LNCaP clone FGC (cell line): ENCODE data around the gene ERICH6B.
A peak's percentile ranks its signal among the peaks of the same experiment; 100 is the strongest.

Experiments used
- DNase-seq: peaks from one replicate; pipeline ENCODE4 v3.0.0-alpha.2; 2011; ENCODE audit warnings: low read depth
- H3K4me3 ChIP-seq: 2 replicates; pipeline ENCODE4 v1.5.1; 2011; ENCODE audit warnings: mild to moderate bottlenecking, low read depth, low read length, control low read depth
- CTCF ChIP-seq: IDR thresholded peaks from 2 replicates; pipeline ENCODE4 v1.5.1; 2012; ENCODE audit warnings: mild to moderate bottlenecking; ENCODE audit not compliant: control insufficient read depth, insufficient read depth; ENCODE audit errors: extremely low read depth

The ERICH6B gene

GRCh38 chr13:45512098-45512496 is 103.4 kb downstream of the ERICH6B start:
- DNase-seq = no peak
- TF ChIP-seq CTCF = no peak
- H3K4me3 ChIP-seq = no peak overlapping the region

GRCh38 chr13:45511310-45512097 is 104.0 kb downstream of the ERICH6B start:
- no peak overlapping the region for H3K4me3 ChIP-seq
- no peak for DNase-seq
- peak; percentile 71 for TF ChIP-seq CTCF

GRCh38 chr13:45510672-45511071 is 104.9 kb downstream of the ERICH6B start:
- TF ChIP-seq CTCF = no peak
- DNase-seq = no peak
- no peak overlapping the region for H3K4me3 ChIP-seq

GRCh38 chr13:45508776-45509175 is 106.8 kb downstream of the ERICH6B start:
- no peak for TF ChIP-seq CTCF
- DNase-seq = no peak
- H3K4me3 ChIP-seq = no peak overlapping the region

- no peak overlapping the region for H3K4me3 ChIP-seq
- DNase-seq = no peak
- TF ChIP-seq CTCF = no peak
These were observed 108.7 kb downstream of the ERICH6B start for GRCh38 chr13:45506811-45507210.

- H3K4me3 ChIP-seq = no peak overlapping the region
- no peak for DNase-seq
- no peak for TF ChIP-seq CTCF
These were observed 111.9 kb downstream of the ERICH6B start for GRCh38 chr13:45503658-45504057.

GRCh38 chr13:45501175-45501526 is 114.4 kb downstream of the ERICH6B start:
- DNase-seq = no peak
- no peak overlapping the region for H3K4me3 ChIP-seq
- no peak for TF ChIP-seq CTCF
